ENCODE data around the gene CYP2W1.

- TF ChIP-seq CTCF (IDR thresholded peaks at IDR 0.05) (no peak), POLR2A (IDR thresholded peaks at IDR 0.05) (no peak)
Observed at GRCh38 chr7:1033546-1034145, 50.7 kb downstream of the CYP2W1 start.

All from vagina (tissue), 2 donors.